ENCODE measurements around the gene FBLN1.

The FBLN1 gene

DNA sequence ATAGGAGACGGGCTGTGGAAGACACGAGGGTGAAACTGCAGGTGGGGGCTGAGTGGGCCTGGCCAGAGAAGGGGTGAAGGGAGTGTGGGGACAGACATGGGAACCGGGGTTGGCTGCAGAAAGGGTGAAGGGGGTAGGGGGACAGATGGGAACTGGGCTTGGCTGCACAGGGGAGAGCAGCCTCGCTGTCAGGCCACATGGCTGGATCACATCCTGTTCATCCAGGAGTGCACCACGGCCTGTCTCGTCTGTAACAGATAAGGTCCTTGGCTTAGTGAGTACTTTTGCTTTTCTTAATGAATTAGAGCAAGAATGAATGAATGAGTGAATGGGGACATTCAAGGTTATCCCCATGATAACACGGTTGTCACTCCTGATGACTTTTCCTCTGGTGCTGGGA is 13.5 kb downstream of the FBLN1 start:
- in situ Hi-C loops (cut with MboI; ENCODE audit: low pct_unique_long_range_greater_than_20kb, low sequenced_read_pairs, unreplicated experiment): no loop called here
- TF ChIP-seq, protein P1, sequence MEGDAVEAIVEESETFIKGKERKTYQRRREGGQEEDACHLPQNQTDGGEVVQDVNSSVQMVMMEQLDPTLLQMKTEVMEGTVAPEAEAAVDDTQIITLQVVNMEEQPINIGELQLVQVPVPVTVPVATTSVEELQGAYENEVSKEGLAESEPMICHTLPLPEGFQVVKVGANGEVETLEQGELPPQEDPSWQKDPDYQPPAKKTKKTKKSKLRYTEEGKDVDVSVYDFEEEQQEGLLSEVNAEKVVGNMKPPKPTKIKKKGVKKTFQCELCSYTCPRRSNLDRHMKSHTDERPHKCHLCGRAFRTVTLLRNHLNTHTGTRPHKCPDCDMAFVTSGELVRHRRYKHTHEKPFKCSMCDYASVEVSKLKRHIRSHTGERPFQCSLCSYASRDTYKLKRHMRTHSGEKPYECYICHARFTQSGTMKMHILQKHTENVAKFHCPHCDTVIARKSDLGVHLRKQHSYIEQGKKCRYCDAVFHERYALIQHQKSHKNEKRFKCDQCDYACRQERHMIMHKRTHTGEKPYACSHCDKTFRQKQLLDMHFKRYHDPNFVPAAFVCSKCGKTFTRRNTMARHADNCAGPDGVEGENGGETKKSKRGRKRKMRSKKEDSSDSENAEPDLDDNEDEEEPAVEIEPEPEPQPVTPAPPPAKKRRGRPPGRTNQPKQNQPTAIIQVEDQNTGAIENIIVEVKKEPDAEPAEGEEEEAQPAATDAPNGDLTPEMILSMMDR (IDR thresholded peaks at IDR 0.05; ENCODE audit: extremely low read depth, insufficient read depth, missing control alignments): no peak
- no peak for DNase-seq (ENCODE audit: low spot score)

DNA sequence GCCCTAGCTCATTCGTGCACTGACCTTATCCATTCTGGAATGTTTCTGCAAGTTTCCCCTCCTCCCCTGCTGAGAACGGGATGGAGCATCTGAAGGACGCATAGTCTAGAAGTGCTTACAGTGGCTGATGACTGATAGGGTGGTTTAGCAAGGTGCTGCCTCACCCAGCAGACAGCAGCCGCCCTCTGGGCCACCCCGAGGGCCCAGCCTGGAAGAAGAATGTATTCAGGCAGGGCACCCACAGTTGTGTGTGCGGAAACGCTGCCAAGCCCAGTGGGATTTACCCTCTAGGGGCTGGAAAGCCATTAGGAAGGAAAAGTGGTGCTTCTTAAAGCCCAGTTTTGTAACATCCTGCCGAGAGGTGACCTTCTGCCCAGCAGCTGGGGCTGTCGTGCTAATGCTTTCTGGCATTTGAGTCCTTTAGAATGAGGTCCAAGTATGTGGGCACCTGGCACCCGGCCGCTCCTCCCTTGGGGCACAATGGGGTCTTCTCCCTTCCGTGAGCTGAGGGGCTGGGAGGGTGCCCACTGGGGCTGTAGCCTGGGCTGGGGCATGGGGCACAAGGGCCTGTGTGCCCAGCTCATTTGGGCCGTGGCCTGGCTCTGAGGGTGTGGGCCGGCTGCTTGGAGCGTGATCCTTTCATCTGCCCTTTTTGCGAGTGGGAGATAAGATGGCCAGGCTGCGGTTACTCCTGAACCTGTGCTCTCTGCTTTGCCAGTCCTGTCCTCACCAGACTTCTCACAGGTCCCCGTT is 14.4 kb downstream of the FBLN1 start:
- DNase-seq (ENCODE audit: low spot score): no peak
- in situ Hi-C loops (cut with MboI; ENCODE audit: low pct_unique_long_range_greater_than_20kb, low sequenced_read_pairs, unreplicated experiment): no loop called here
- TF ChIP-seq, protein P1 (IDR thresholded peaks at IDR 0.05; ENCODE audit: extremely low read depth, insufficient read depth, missing control alignments): no peak

DNA sequence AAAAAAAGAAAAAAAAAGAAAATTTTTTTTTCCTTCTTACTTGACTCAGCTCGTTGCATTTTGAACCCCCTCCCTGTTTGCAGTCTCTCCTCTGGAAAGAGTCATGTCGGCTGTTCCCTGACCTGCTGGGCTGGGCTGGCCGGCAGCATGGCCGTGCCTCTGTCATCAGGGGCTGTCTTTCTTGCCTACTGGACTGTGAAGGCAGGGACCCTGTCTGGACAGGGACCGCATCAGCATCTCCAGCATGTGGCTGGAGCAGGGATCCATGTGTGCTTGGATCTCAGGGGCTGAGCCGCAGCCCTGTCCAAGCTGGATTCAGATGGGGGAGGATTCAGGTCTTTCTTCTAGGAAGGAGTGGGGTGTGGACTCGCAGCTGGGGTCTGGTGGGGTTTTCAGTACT is 15.5 kb downstream of the FBLN1 start:
- DNase-seq (ENCODE audit: low spot score): no peak
- TF ChIP-seq, protein P1 (IDR thresholded peaks at IDR 0.05; ENCODE audit: extremely low read depth, insufficient read depth, missing control alignments): no peak
- in situ Hi-C loops (cut with MboI; ENCODE audit: low pct_unique_long_range_greater_than_20kb, low sequenced_read_pairs, unreplicated experiment): no loop called here

DNA sequence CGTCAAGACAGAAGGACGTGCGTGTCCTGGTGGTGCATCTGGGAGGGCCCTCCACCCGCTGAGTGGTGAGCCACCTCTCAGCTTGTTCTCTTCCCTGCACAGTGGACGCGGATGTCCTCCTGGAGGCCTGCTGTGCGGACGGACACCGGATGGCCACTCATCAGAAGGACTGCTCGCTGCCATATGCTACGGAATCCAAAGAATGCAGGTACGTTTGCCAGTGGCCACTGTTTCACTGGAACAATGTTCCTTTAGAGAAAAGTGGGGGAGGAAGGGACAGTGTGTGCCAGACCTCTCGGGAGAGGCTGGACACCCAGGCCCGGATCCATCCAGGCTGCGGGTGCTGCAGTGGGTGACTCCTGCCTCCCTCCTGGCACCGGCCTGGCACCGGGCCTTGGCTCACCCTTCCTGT is 15.9 kb downstream of the FBLN1 start:
- in situ Hi-C loops (cut with MboI; ENCODE audit: low pct_unique_long_range_greater_than_20kb, low sequenced_read_pairs, unreplicated experiment): no loop called here
- TF ChIP-seq, protein P1 (IDR thresholded peaks at IDR 0.05; ENCODE audit: extremely low read depth, insufficient read depth, missing control alignments): no peak
- DNase-seq (ENCODE audit: low spot score): no peak

DNA sequence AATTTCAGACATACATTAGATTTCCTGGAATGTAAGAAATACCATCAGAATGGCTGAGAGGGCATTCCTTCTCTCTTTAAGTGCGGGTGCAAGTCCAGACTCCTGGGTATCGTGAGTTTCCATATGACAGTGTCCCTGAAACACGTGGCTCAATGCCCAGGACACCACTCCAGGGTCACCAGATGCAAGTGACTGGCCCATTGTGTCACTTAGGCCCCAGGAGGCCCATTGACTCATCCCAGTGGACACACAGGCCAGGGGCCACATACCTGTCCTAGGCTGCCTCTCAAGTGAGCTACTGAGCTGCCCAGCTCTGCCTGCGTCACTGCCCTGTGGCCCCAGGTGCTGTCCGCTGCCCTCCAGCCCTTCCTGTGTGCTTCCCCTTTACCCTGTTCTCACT is 18.5 kb downstream of the FBLN1 start:
- TF ChIP-seq, protein P1 (IDR thresholded peaks at IDR 0.05; ENCODE audit: extremely low read depth, insufficient read depth, missing control alignments): no peak
- in situ Hi-C loops (cut with MboI; ENCODE audit: low pct_unique_long_range_greater_than_20kb, low sequenced_read_pairs, unreplicated experiment): no loop called here
- no peak for DNase-seq (ENCODE audit: low spot score)

DNA sequence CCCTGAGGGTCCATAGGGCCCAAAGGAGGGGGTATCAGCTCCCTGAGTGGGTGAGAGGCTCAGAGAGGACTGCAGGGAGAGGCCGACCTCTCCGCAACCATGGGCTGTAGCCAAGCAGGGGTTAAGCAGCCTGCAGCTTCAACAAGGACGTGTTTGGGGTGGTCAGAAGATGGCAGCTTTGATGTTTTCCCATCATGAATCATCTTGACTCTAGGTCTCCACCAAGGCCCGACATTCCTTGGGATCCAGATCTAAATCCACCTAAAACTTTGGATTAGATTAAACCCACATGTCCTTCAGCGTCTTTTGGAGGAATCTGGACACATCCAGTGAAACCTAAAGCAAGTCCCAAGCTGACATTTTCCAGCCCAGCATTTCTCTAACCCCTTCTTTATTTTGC is 19.8 kb downstream of the FBLN1 start:
- in situ Hi-C loops (cut with MboI; ENCODE audit: low pct_unique_long_range_greater_than_20kb, low sequenced_read_pairs, unreplicated experiment): no loop called here
- no peak for DNase-seq (ENCODE audit: low spot score)
- TF ChIP-seq, protein P1 (IDR thresholded peaks at IDR 0.05; ENCODE audit: extremely low read depth, insufficient read depth, missing control alignments): no peak
